Natural killer cell treated with Interleukin-12 subunit alpha and Interleukin-12 subunit beta and Interleukin-15 and Interleukin-18, amount 100 ng/mL, for 72 hours (primary cell): ENCODE results near the gene EHHADH. TPM values are rescaled to one million over a fixed set of nuclear protein-coding genes. Genes with fewer than 3 reads are reported as not detected.
"Not testable (repeated sequence)": the region's sequence is repeated elsewhere in the genome, so short reads cannot be mapped to it uniquely, and the experiment has no call there.

ENCODE experiments used
- ATAC-seq, 2 donors: fragments of 150-1000 bp; cut with Tn5 transposase in 1 of 2; sonication (Bioruptor Pico), chemical (Tn5 transposase) in 1 of 2; 2 replicates each; pipeline ENCODE4 v1.10.0; 2021
- DNase-seq: peaks from one replicate; pipeline ENCODE4 v3.0.0; 2022; ENCODE audit warnings: low spot score
- H3K27ac Mint-ChIP-seq, 2 donors: 1 replicate in 1 of 2; 2 replicates in 1 of 2; pipeline ENCODE4 v1.8.0; 2022; ENCODE audit warnings: mixed read lengths in 2 of 2, mild to moderate bottlenecking in 1 of 2, moderate library complexity in 1 of 2
- H3K27me3 Mint-ChIP-seq, 2 donors: 1 replicate in 1 of 2; 2 replicates in 1 of 2; pipeline ENCODE4 v1.8.0; 2022; ENCODE audit warnings: mixed read lengths in 2 of 2
- H3K36me3 Mint-ChIP-seq: one replicate; pipeline ENCODE4 v1.8.0; 2022; ENCODE audit warnings: mixed read lengths
- H3K4me1 Mint-ChIP-seq, 2 donors: 1 replicate in 1 of 2; 2 replicates in 1 of 2; pipeline ENCODE4 v1.8.0; 2022; ENCODE audit warnings: low read depth in 2 of 2, mixed read lengths in 2 of 2, mild to moderate bottlenecking in 1 of 2
- H3K4me3 Mint-ChIP-seq: one replicate; pipeline ENCODE4 v1.8.0; 2022; ENCODE audit warnings: mixed read lengths
- H3K9me3 Mint-ChIP-seq: 2 replicates; pipeline ENCODE4 v1.8.0; 2022; ENCODE audit warnings: mixed read lengths
- total RNA-seq, 2 donors: library from RNA; stranded (reverse); gene quantifications; one replicate each; pipeline ENCODE4 v1.2.3, GENCODE V29; 2022

The EHHADH gene
- total RNA-seq, 2 donors from 2014 or later, result 0.64 to 1.1 TPM

GRCh38 chr3:185226526-185226925 lies 27.3 kb downstream of the EHHADH start:
- H3K4me1 Mint-ChIP-seq, H3K27me3 Mint-ChIP-seq, H3K36me3 Mint-ChIP-seq, H3K27ac Mint-ChIP-seq, DNase-seq, H3K9me3 Mint-ChIP-seq, ATAC-seq, H3K4me3 Mint-ChIP-seq: not testable (repeated sequence)

GRCh38 chr3:185225523-185225922 lies 28.3 kb downstream of the EHHADH start:
- Mint-ChIP-seq H3K4me3 (no peak overlapping the region), H3K27ac (no peak overlapping the region), H3K9me3 (no peaks in the 10 kb centered on the region), H3K27me3 (peaks cover 0 to 9% of the 10 kb centered on the region in 2 donors), H3K36me3 (no peaks in the 10 kb centered on the region), H3K4me1 (no peaks in the 10 kb centered on the region)
- no peak for ATAC-seq
- no peak for DNase-seq

GRCh38 chr3:185225080-185225479 lies 28.8 kb downstream of the EHHADH start:
- no peak for ATAC-seq

GRCh38 chr3:185221203-185221602 lies 32.6 kb downstream of the EHHADH start:
- DNase-seq, result no peak
- no peaks in the 10 kb centered on the region for H3K9me3 Mint-ChIP-seq
- ATAC-seq, result no peak
- H3K36me3 Mint-ChIP-seq, result no peaks in the 10 kb centered on the region
- no peak overlapping the region for H3K27ac Mint-ChIP-seq
- H3K27me3 Mint-ChIP-seq, result peaks cover 0 to 8% of the 10 kb centered on the region in 2 donors
- no peaks in the 10 kb centered on the region for H3K4me1 Mint-ChIP-seq
- H3K4me3 Mint-ChIP-seq, result no peak overlapping the region

More at GRCh38 chr3:185225080-185225479, 28.8 kb downstream of the EHHADH start:
- H3K27me3 Mint-ChIP-seq, result peaks cover 0 to 9% of the 10 kb centered on the region in 2 donors
- no peak overlapping the region for H3K4me3 Mint-ChIP-seq
- no peaks in the 10 kb centered on the region for H3K36me3 Mint-ChIP-seq
- no peak overlapping the region for H3K27ac Mint-ChIP-seq
- H3K9me3 Mint-ChIP-seq, result no peaks in the 10 kb centered on the region
- DNase-seq, result no peak
- no peaks in the 10 kb centered on the region for H3K4me1 Mint-ChIP-seq

GRCh38 chr3:185216607-185216958 lies 37.3 kb downstream of the EHHADH start:
- no peaks in the 10 kb centered on the region for H3K36me3 Mint-ChIP-seq
- no peak overlapping the region for H3K4me3 Mint-ChIP-seq
- H3K27ac Mint-ChIP-seq, result no peak overlapping the region
- no peaks in the 10 kb centered on the region for H3K27me3 Mint-ChIP-seq
- no peaks in the 10 kb centered on the region for H3K4me1 Mint-ChIP-seq
- ATAC-seq, result no peak
- DNase-seq, result no peak
- no peaks in the 10 kb centered on the region for H3K9me3 Mint-ChIP-seq

GRCh38 chr3:185215873-185216606 lies 37.8 kb downstream of the EHHADH start:
- H3K36me3 Mint-ChIP-seq, result no peaks in the 10 kb centered on the region
- no peaks in the 10 kb centered on the region for H3K4me1 Mint-ChIP-seq
- H3K27ac Mint-ChIP-seq, result no peak overlapping the region
- no peaks in the 10 kb centered on the region for H3K9me3 Mint-ChIP-seq
- ATAC-seq, result no peak
- no peak overlapping the region for H3K4me3 Mint-ChIP-seq
- no peak for DNase-seq
- H3K27me3 Mint-ChIP-seq, result no peaks in the 10 kb centered on the region

- H3K9me3 Mint-ChIP-seq, result no peaks in the 10 kb centered on the region
- no peak for DNase-seq
- no peak overlapping the region for H3K27ac Mint-ChIP-seq
- peaks cover 0 to 9% of the 10 kb centered on the region in 2 donors for H3K4me1 Mint-ChIP-seq
- no peak overlapping the region for H3K4me3 Mint-ChIP-seq
- no peaks in the 10 kb centered on the region for H3K36me3 Mint-ChIP-seq
- H3K27me3 Mint-ChIP-seq, result no peaks in the 10 kb centered on the region
- no peak for ATAC-seq
Observed at GRCh38 chr3:185212559-185212958, 41.3 kb downstream of the EHHADH start.

GRCh38 chr3:185212086-185212485 lies 41.8 kb downstream of the EHHADH start:
- ATAC-seq, result no peak
- no peaks in the 10 kb centered on the region for H3K9me3 Mint-ChIP-seq
- H3K4me3 Mint-ChIP-seq, result no peak overlapping the region
- no peaks in the 10 kb centered on the region for H3K36me3 Mint-ChIP-seq
- H3K27ac Mint-ChIP-seq, result no peak overlapping the region
- no peak for DNase-seq
- H3K27me3 Mint-ChIP-seq, result no peaks in the 10 kb centered on the region
- peaks cover 0 to 9% of the 10 kb centered on the region in 2 donors for H3K4me1 Mint-ChIP-seq

- no peaks in the 10 kb centered on the region for H3K27me3 Mint-ChIP-seq
- DNase-seq (no peak), ATAC-seq (no peak)
- H3K4me3 Mint-ChIP-seq, result no peak overlapping the region
- no peaks in the 10 kb centered on the region for H3K36me3 Mint-ChIP-seq
- H3K27ac Mint-ChIP-seq, result no peak overlapping the region
- peaks cover 0 to 9% of the 10 kb centered on the region in 2 donors for H3K4me1 Mint-ChIP-seq
- H3K9me3 Mint-ChIP-seq, result no peaks in the 10 kb centered on the region
Observed at GRCh38 chr3:185210621-185211142, 43.2 kb downstream of the EHHADH start.

GRCh38 chr3:185208823-185209222 lies 45.0 kb downstream of the EHHADH start:
- Mint-ChIP-seq H3K4me1 (peaks cover 0 to 9% of the 10 kb centered on the region in 2 donors), H3K27me3 (no peaks in the 10 kb centered on the region), H3K4me3 (no peak overlapping the region), H3K27ac (no peak overlapping the region), H3K9me3 (no peaks in the 10 kb centered on the region), H3K36me3 (no peaks in the 10 kb centered on the region)
- ATAC-seq (no peak), DNase-seq (no peak)

- Mint-ChIP-seq H3K27me3 (peaks cover 0 to 4% of the 10 kb centered on the region in 2 donors), H3K9me3 (no peaks in the 10 kb centered on the region), H3K27ac (no peak overlapping the region), H3K4me1 (peaks cover 0 to 9% of the 10 kb centered on the region in 2 donors), H3K4me3 (peak overlapping the region; percentile 14), H3K36me3 (no peaks in the 10 kb centered on the region)
- no peak for DNase-seq
- ATAC-seq, result peak in 1 of 2 donors; percentile 85
Observed at GRCh38 chr3:185207931-185208746, 45.7 kb downstream of the EHHADH start.

- Mint-ChIP-seq H3K36me3 (no peaks in the 10 kb centered on the region), H3K27me3 (peaks cover 0 to 4% of the 10 kb centered on the region in 2 donors), H3K27ac (no peak overlapping the region), H3K4me1 (peaks cover 0 to 9% of the 10 kb centered on the region in 2 donors), H3K4me3 (no peak overlapping the region), H3K9me3 (no peaks in the 10 kb centered on the region)
- no peak for DNase-seq
- no peak for ATAC-seq
Observed at GRCh38 chr3:185207481-185207880, 46.4 kb downstream of the EHHADH start.

GRCh38 chr3:185205865-185206264 lies 48.0 kb downstream of the EHHADH start:
- Mint-ChIP-seq H3K4me3 (no peak overlapping the region), H3K36me3 (no peaks in the 10 kb centered on the region), H3K27ac (no peak overlapping the region), H3K4me1 (peaks cover 0 to 9% of the 10 kb centered on the region in 2 donors), H3K27me3 (peaks cover 4 to 6% of the 10 kb centered on the region in 2 donors), H3K9me3 (no peaks in the 10 kb centered on the region)
- ATAC-seq, result peak in 1 of 2 donors; percentile 32
- DNase-seq, result no peak

- peaks cover 4 to 10% of the 10 kb centered on the region in 2 donors for H3K27me3 Mint-ChIP-seq
- ATAC-seq, result no peak
- H3K4me1 Mint-ChIP-seq, result peaks cover 0 to 9% of the 10 kb centered on the region in 2 donors
- no peak overlapping the region for H3K27ac Mint-ChIP-seq
- no peak for DNase-seq
- no peaks in the 10 kb centered on the region for H3K36me3 Mint-ChIP-seq
- H3K9me3 Mint-ChIP-seq, result no peaks in the 10 kb centered on the region
- H3K4me3 Mint-ChIP-seq, result no peak overlapping the region
Observed at GRCh38 chr3:185204894-185205293, 49.0 kb downstream of the EHHADH start.
